ELR (cell line): ENCODE data around the gene FXYD7.

Source experiments
- DNase-seq: peaks from one replicate; pipeline ENCODE4 v3.0.0-alpha.2; 2015; ENCODE audit warnings: low read depth

The FXYD7 gene

DNA sequence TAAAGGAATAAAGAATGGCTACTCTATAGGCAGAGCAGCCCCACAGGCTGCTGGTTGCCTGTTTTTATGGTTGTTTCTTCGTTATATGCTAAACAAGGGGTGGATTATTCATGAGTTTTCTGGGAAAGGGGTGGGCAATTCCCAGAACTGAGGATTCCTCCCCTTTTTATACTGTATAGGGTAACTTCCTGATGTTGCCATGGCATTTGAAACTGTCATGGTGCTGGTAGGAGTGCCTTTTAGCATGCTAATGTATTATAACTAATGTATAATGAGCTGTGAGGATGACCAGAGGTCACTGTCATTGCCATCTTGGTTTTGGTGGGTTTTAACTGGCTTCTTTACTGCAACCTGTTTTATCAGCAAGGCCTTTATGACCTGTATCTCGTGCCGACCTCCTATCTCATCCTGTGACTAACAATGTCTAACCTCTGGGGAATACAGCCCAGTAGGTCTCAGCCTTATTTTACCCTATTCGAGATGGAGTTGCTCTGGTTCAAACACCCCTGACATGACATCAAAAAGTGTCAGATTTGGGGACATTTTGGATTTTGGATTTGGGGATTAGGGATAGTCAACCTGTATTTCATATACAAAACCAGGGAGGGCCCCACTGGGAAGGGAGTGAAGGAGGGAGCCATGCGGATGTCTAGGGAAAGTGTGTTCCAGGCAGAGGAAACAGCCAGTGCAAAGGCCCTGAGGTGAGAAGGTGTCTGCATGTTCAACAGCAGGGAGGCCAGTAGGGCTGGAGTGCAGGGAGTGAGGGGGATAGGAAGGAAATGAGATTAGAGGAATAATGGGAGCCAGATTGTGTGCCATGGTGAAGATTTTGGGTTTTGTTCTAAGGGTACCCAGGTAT lies 22.4 kb downstream of the FXYD7 start:
- DNase-seq: no peak

- no peak for DNase-seq
These were observed 23.3 kb downstream of the FXYD7 start for GRCh38 chr19:35166100-35167063.

DNA sequence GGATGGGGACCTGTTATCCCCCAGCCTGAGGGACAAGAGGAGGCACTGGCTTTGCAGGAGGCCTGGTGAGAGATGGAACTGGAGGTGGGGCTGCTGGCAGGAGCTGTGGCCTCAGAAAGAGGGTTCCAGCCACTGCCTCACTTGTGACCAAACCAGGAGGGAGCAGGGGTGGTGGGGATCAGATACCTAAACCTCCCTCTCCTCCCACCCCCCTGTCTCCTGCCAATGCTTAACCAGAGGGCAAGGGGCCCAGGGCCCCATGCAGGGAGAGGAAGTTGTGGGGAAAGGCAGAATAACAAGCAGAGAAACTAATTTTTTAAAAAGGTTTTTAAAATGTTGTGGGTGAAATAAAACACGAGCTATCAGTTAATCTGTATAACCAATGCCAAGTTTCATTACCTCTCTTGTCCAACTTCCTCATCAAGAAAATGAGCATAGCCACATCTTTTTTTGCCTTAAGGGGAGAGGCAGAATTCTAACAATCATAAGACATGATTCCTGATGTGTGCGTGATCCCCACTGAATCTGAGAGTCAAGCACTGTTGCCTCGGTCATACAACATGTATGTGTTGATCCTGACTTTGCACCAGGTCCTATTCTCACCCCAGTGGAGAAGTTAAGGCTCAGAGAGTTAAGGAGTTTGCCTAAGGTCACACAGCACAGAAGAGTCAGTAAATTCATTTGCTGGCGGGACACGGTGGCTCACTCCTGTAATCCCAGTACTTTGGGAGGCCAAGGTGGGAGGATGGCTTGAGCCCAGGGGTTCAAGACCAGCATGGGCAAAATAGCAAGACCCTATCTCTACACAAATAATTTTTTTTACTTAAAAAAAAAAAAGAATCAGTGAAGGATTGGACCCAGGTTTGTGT lies 24.4 kb downstream of the FXYD7 start:
- DNase-seq: no peak

DNA sequence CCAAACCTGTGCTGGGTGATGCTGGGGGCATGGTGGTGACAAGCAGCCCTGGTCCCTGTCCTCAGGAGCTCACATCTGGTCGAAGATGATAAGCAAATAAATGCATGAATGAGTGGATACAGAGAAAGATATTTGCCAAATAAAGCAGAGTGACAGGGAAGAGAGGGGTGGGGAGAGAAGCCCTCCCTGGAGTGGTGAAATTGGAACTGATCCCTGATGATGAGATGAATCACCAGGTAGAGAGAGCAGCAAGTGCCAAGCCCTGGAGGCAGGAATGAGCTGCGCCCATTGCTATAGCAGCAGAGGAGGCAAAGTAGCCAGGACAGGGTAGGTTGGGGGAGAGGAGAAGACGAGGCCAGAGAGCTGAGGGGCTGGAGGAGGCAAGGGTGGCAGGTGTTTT lies 25.1 kb downstream of the FXYD7 start:
- peak; percentile 81 for DNase-seq

- DNase-seq: no peak
These were observed 26.4 kb downstream of the FXYD7 start for GRCh38 chr19:35169221-35169995.

- no peak for DNase-seq
These were observed 27.5 kb downstream of the FXYD7 start for GRCh38 chr19:35170359-35171061.

DNA sequence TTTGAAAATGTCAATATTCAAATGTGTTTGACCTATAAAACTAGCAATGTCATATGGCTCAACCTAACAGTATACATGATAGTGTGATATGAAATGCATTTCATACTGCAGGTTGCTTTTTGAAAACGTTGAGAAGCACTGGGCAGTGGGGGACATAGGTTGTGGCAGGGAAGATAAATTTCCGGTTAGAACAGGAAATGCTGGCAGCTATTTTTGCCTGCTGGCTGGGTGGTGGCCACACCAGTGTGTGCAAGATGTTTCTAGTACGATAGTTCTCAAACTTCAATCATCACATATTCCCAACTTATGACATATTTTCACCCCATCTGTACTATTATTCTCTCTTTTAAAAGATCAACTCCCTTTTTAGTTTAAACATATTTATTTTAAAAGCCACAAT lies 28.7 kb downstream of the FXYD7 start:
- no peak for DNase-seq

DNA sequence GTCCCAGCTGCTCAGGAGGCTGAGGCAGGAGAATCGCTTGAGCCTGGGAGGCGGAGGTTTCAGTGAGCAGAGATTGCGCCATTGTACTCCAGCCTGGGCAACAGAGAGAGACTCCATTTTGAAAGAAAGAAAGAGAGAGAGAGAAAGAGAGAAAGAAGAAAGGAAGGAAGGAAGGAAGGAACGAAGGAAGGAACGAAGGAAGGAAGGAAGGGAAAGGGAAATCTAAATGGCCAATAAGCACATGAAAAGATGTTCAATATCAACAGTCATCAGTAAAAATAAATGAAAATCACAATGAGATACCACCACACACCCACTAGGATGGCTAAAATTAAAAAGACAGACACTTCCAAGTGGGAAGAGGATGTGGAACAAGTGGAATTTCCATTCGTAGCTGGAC lies 31.2 kb downstream of the FXYD7 start:
- DNase-seq: no peak

DNA sequence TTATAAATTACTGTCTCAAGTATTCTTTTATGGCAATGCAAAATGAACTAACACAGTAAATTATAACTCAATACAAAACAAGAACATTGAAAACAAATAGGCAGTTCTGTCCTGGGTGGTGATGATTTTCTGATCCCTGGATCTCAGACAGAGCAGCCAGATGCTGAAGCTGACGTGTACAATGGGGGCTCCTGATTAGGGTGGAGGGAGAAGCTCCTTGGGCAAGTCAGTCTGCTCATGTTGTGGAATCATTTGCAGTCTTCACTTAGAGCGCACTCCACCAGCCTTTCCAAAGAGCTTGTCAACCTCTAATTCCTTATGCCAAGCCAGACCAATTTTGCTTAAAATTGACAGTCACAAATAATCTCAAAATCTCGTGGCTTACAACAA lies 33.1 kb downstream of the FXYD7 start:
- DNase-seq: no peak

DNA sequence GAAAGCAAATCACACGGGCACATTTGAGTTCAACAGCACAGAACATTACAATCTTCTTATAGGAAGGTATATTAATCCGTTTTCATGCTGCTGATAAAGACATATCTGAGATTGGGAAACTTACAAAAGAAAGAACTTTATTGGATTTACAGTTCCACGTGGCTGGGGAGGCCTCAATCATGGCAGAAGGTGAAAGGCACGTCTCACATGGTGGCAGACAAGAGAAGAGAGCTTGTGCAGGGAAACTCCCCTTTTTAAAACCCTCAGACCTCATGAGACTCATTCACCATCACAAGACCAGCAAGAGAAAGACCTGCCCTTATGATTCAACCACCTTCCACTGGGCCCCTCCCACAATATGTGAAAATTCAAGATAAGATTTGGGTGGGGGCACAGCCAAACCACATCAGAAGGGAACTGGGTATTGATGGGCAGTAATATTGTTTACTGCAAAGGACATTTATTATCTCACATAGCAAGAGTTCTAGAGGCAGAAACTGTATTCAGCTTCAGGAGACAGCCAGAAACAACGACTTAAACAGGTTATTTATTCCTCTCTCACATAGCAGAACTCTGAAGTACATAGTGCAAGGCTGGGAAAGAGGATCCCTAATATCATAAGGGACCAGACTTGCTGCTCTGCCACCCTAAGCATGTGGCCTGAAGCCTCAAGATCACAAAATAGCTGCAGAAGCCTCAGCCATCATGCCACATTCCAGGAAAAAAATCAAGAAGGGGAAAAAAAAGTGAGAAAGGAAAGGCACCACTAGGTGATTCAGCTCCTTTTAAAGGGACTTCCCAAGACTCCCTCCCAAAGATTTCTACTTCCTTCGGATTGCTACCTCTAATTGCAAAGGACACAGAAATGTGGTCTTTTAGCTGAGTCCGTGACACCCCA lies 34.6 kb downstream of the FXYD7 start:
- no peak for DNase-seq

- no peak for DNase-seq
These were observed 35.6 kb downstream of the FXYD7 start for GRCh38 chr19:35178701-35179100.

DNA sequence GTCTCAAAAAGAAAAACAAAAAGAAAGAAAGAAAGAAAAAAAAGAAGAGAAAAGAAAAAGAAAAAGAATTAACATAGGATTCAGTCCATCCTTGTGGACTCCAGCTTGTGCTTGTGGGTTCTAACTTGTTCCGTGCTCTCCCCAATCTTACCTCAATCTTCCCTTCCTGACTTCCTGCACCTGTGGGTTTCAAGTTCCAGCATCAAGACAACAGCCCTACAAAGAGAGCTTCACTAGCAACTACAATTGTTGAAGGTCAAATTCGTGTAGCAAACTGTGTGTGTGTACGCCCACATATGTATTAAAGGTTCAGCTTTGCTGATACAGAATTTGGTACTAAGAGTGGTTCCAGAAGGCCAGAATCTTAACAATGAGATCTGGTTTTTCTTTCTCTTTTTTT lies 36.8 kb downstream of the FXYD7 start:
- no peak for DNase-seq

- no peak for DNase-seq
These were observed 38.3 kb downstream of the FXYD7 start for GRCh38 chr19:35181387-35181786.

- no peak for DNase-seq
These were observed 41.2 kb downstream of the FXYD7 start for GRCh38 chr19:35184267-35184666.

GRCh38 chr19:35184884-35185283 lies 41.8 kb downstream of the FXYD7 start:
- no peak for DNase-seq

DNA sequence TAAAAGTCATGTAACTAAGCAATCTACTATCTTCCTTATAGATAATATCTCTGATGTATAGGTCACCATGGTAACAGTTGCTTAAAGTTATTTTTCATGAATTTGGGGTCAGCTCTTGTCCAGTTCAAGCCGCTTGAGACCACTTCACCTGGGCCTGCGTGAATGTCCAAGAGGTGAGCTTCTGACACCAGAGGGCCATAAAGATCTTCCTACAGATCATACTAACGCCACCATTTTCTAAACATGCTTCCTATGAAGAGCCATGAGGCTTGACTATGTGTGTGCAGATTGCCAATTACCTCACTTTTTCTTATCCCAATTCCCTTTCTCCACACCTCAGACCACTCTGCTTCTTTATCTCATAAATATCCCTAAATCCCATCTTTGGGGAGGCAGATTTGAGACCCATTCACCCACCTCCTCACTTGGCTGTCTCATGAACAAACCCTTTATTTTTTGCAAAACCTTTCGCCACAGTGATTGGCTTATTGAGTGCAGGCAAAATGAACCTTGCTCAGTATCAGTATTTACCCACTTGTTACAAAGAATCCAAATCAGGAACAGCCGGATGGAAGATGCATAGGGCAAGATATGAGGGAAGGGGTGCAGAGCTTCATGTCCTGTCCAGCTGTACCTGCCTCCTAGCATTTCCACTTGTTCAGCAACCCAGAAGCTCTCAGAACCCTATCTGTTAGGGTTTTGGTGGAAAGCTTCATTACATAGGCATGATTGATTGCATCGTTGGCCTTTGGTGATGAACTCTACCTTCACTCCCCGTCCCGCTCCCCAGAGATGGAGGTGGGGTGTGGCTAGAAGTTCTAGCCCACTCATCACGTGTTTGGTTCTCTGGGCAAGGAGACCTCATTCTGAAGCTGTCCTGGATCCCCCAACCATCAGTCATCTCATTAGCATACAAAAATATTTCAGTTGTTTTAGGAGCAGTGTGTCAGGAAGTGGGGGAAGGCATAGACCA lies 51.2 kb downstream of the FXYD7 start:
- DNase-seq: no peak

GRCh38 chr19:35195830-35196229 lies 52.8 kb downstream of the FXYD7 start:
- peak; percentile 34 for DNase-seq

DNA sequence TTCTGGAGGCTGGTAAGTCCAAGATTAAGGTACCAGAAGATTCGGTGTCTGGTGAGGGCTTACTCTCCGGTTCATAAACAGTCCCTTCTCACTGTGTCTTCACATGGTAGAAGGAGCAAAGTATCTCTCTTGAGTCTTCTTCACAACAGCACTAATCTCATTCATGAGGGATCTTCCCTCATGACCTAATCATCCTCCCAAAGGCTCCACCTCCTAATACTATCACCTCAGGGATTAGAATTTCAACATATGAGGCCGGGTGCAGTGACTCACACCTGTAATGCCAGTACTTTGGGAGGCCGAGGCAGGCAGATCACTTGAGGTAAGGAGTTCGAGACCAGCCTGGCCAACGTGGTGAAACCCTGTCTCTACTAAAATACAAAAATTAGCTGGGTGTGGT lies 53.8 kb downstream of the FXYD7 start:
- peak; percentile 25 for DNase-seq
